Esophagus muscularis mucosa (tissue), 4 donors: ENCODE data around the gene DDO.

Experiments used
- EP300 ChIP-seq: sonication (generic); formaldehyde crosslinking; IDR thresholded peaks from one replicate; pipeline ENCODE4 v1.6.1; 2017; ENCODE audit warnings: antibody characterized with exemption
- POLR2A ChIP-seq: fragments of 450-650 bp; IDR thresholded peaks from one replicate; pipeline ENCODE4 v1.6.1; 2017; ENCODE audit warnings: antibody characterized with exemption, moderate library complexity, mild to moderate bottlenecking, low read depth
- POLR2AphosphoS5 ChIP-seq, 2 donors: sonication (generic); formaldehyde crosslinking; IDR thresholded peaks; one replicate each; pipeline ENCODE4 v1.6.1; 2017; ENCODE audit warnings: antibody characterized with exemption in 2 of 2
- TF ChIP-seq, protein P1 (sequence below), 3 experiments: fragments of 200-600 bp in 2 of 3; fragments of 450-650 bp in 1 of 3; sonication (generic) in 2 of 3; IDR thresholded peaks; one replicate each; pipeline ENCODE4 v1.5.1; 2017 to 2019; ENCODE audit warnings: antibody characterized with exemption in 3 of 3, mild to moderate bottlenecking in 2 of 3, moderate library complexity in 1 of 3

DNA sequence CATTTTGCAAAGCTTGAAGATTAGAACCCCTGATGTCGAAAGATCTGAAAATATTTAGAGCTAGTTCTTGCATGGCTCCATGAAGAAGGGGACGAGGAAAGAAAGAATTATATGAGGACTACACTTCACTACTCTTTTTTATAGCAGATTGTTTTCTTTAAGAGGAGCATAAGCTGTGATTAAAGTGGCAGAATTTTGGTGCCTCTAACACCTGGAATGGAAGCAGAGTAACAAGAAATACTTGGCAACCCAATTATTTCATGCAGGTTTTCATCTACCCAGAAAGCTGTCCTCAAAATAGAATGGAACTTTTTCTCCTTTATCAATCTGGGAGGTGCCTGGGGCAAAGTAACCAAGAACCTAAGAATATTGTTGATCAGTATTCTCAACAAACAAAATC, 61.2 kb downstream of the DDO start:
- TF ChIP-seq, protein P1, sequence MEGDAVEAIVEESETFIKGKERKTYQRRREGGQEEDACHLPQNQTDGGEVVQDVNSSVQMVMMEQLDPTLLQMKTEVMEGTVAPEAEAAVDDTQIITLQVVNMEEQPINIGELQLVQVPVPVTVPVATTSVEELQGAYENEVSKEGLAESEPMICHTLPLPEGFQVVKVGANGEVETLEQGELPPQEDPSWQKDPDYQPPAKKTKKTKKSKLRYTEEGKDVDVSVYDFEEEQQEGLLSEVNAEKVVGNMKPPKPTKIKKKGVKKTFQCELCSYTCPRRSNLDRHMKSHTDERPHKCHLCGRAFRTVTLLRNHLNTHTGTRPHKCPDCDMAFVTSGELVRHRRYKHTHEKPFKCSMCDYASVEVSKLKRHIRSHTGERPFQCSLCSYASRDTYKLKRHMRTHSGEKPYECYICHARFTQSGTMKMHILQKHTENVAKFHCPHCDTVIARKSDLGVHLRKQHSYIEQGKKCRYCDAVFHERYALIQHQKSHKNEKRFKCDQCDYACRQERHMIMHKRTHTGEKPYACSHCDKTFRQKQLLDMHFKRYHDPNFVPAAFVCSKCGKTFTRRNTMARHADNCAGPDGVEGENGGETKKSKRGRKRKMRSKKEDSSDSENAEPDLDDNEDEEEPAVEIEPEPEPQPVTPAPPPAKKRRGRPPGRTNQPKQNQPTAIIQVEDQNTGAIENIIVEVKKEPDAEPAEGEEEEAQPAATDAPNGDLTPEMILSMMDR (IDR thresholded peaks at IDR 0.05), result no peak
- TF ChIP-seq POLR2A (no peak), POLR2AphosphoS5 (IDR thresholded peaks at IDR 0.05) (no peak), EP300 (no peak)
